ENCODE results near the gene RTRAF.

Gene RTRAF

GRCh38 chr14:51993285-51993920 lies 4.1 kb downstream of the RTRAF start:
- no peak for DNase-seq (ENCODE audit: low read depth, low spot score)

- DNase-seq (ENCODE audit: low read depth, low spot score), result no peak
These were observed 6.9 kb downstream of the RTRAF start for GRCh38 chr14:51996148-51996746.

- DNase-seq (ENCODE audit: low read depth, low spot score), result no peak
These were observed 9.0 kb downstream of the RTRAF start for GRCh38 chr14:51998348-51998747.

GRCh38 chr14:51999084-51999483 lies 9.7 kb downstream of the RTRAF start:
- no peak for DNase-seq (ENCODE audit: low read depth, low spot score)

- no peak for DNase-seq (ENCODE audit: low read depth, low spot score)
These were observed 10.8 kb downstream of the RTRAF start for GRCh38 chr14:52000019-52000582.

- DNase-seq (ENCODE audit: low read depth, low spot score), result no peak
These were observed 11.3 kb downstream of the RTRAF start for GRCh38 chr14:52000696-52001095.

- no peak for DNase-seq (ENCODE audit: low read depth, low spot score)
These were observed 13.2 kb downstream of the RTRAF start for GRCh38 chr14:52002542-52002941.

GRCh38 chr14:52003324-52003723 lies 14.0 kb downstream of the RTRAF start:
- DNase-seq (ENCODE audit: low read depth, low spot score), result no peak

- no peak for DNase-seq (ENCODE audit: low read depth, low spot score)
These were observed 16.3 kb downstream of the RTRAF start for GRCh38 chr14:52005625-52006024.

- no peak for DNase-seq (ENCODE audit: low read depth, low spot score)
These were observed 17.0 kb downstream of the RTRAF start for GRCh38 chr14:52006361-52006760.

GRCh38 chr14:52007211-52007610 lies 17.9 kb downstream of the RTRAF start:
- no peak for DNase-seq (ENCODE audit: low read depth, low spot score)

- no peak for DNase-seq (ENCODE audit: low read depth, low spot score)
These were observed 18.3 kb downstream of the RTRAF start for GRCh38 chr14:52007637-52008036.

GRCh38 chr14:52008136-52008535 lies 18.8 kb downstream of the RTRAF start:
- no peak for DNase-seq (ENCODE audit: low read depth, low spot score)

GRCh38 chr14:52010173-52010693 lies 20.9 kb downstream of the RTRAF start:
- DNase-seq (ENCODE audit: low read depth, low spot score), result no peak

GRCh38 chr14:52011523-52011922 lies 22.2 kb downstream of the RTRAF start:
- no peak for DNase-seq (ENCODE audit: low read depth, low spot score)

GRCh38 chr14:52012635-52013034 lies 23.3 kb downstream of the RTRAF start:
- DNase-seq (ENCODE audit: low read depth, low spot score), result no peak

- DNase-seq (ENCODE audit: low read depth, low spot score), result no peak
These were observed 24.7 kb downstream of the RTRAF start for GRCh38 chr14:52013984-52014600.

- DNase-seq (ENCODE audit: low read depth, low spot score), result no peak
These were observed 25.4 kb downstream of the RTRAF start for GRCh38 chr14:52014601-52015267.

GRCh38 chr14:52015411-52016030 lies 26.2 kb downstream of the RTRAF start:
- DNase-seq (ENCODE audit: low read depth, low spot score), result no peak

GRCh38 chr14:52018252-52018651 lies 28.9 kb downstream of the RTRAF start:
- DNase-seq (ENCODE audit: low read depth, low spot score), result no peak

- no peak for DNase-seq (ENCODE audit: low read depth, low spot score)
These were observed 29.6 kb downstream of the RTRAF start for GRCh38 chr14:52018970-52019369.
